H1 (cell line): ENCODE measurements around the gene AAGAB. TPM values are rescaled to one million over a fixed set of nuclear protein-coding genes. Genes with fewer than 3 reads are reported as not detected.

Source experiments
- CHD1 ChIP-seq: IDR thresholded peaks from 2 replicates; pipeline ENCODE4 v1.6.1; 2012; ENCODE audit warnings: low read depth, low read length, improper control_type of control experiment
- HDAC2 ChIP-seq, 2 experiments: fragments of 300-600 bp in 1 of 2; sonication (generic) in 1 of 2; IDR thresholded peaks; 2 replicates each; pipeline ENCODE4 v1.6.1; 2011 to 2012; ENCODE audit warnings: low read depth in 2 of 2, low read length in 2 of 2, mild to moderate bottlenecking in 2 of 2, moderate library complexity in 2 of 2, borderline replicate concordance in 1 of 2, inconsistent platforms in 1 of 2
- KDM1A ChIP-seq: fragments of 200-600, 300-600 bp; sonication (generic); IDR thresholded peaks from 2 replicates; pipeline ENCODE4 v1.7.1; 2016; ENCODE audit warnings: mild to moderate bottlenecking, low read length, borderline replicate concordance
- KDM4A ChIP-seq: IDR thresholded peaks from one replicate; pipeline ENCODE4 v1.7.1; 2012; ENCODE audit warnings: low read depth, mild to moderate bottlenecking, moderate library complexity, low read length, inconsistent platforms; ENCODE audit not compliant: severe bottlenecking
- SAP30 ChIP-seq: fragments of 300-600 bp; sonication (generic); IDR thresholded peaks from 2 replicates; pipeline ENCODE4 v1.7.1; 2012; ENCODE audit warnings: low read length, moderate library complexity, mild to moderate bottlenecking, inconsistent platforms; ENCODE audit not compliant: insufficient read depth, insufficient replicate concordance
- SP1 ChIP-seq: IDR thresholded peaks from 2 replicates; pipeline ENCODE4 v1.6.1; 2011; ENCODE audit warnings: low read depth, low read length
- SRF ChIP-seq: IDR thresholded peaks from 2 replicates; pipeline ENCODE4 v1.6.1; 2011; ENCODE audit warnings: mild to moderate bottlenecking, low read depth, low read length, moderate library complexity
- polyA plus RNA-seq, 7 experiments: library from polyadenylated mRNA; depleted of rRNA in 3 of 7; stranded (reverse) in 5 of 7; unstranded in 2 of 7; fragments of >200 nt in 5 of 7; fragments of 200-250 nt in 2 of 7; gene quantifications; 1 replicate in 5 of 7; 2 replicates in 1 of 7; 4 replicates in 1 of 7; pipeline versions ENCODE4 v1.2.1 to v1.2.3, GENCODE V29; 2011 to 2013; ENCODE audit warnings: missing spikeins in 2 of 7, mixed read lengths in 2 of 7
- total RNA-seq: library from RNA; stranded (reverse); fragmentation: NEBNext Ultra II Directional; extraction: Animal tissue kit (Norgen Biotek cat#: 25700); gene quantifications from 2 replicates; pipeline ENCODE4 v1.2.1, GENCODE V29; 2021
- TF ChIP-seq, protein P1 (sequence below): fragments of 300-600 bp; sonication (generic); IDR thresholded peaks from 2 replicates; pipeline ENCODE4 v1.7.1; 2012; ENCODE audit warnings: low read length, moderate library complexity, mild to moderate bottlenecking, inconsistent platforms; ENCODE audit not compliant: insufficient replicate concordance

AAGAB gene
- total and polyA plus RNA-seq, 2 of the 8 experiments (the other 6 are each of a cell fraction or from before 2014, with no cell fraction given): 20.1 to 45.9 TPM

DNA sequence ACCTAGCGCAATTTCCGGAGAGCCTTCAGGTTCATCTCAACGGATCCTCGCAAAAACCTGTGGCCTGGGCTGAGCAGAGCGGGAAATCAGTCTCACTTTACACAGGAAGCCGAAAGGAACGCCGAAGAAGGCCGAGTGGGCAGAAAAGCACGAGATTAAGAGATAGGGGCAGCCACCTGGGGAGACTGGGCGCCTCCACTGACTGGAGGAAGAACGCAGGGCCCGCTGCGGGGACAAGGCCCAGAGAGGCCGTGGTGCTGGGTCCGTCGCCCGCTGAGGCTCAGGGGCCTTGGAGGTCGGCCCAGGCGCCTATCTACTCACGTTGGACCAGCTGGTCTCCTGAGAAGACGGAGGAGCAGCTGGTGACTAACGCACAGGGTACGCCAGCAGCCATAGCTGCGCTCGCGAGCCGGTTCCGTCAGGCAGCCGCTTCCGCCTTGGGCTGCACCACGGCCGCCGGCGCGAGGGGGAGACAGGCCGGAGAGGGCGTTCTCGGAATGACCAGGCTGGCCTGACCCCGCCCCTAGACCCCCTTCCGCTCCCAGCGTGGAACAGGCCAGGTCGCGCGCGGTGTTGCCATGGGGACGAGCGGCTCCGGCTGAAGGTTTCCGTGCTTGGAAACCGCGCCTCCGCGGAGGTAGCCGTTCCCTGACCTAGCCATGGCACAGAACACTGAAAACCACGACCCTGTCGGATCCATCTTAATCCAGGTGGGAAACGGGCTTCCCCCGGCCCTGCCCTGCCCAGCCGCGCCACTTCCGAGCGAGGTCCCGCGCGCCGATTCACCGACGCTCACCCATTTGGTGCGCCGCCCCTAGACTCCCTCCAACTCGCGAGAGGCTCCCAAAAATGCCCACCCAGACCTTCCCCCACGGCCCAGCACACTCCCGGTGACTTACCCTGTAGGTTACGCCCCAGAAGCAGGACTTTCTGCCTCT is at the start of gene AAGAB, which contains the start of gene IQCH (continued):
- TF ChIP-seq, protein P1, sequence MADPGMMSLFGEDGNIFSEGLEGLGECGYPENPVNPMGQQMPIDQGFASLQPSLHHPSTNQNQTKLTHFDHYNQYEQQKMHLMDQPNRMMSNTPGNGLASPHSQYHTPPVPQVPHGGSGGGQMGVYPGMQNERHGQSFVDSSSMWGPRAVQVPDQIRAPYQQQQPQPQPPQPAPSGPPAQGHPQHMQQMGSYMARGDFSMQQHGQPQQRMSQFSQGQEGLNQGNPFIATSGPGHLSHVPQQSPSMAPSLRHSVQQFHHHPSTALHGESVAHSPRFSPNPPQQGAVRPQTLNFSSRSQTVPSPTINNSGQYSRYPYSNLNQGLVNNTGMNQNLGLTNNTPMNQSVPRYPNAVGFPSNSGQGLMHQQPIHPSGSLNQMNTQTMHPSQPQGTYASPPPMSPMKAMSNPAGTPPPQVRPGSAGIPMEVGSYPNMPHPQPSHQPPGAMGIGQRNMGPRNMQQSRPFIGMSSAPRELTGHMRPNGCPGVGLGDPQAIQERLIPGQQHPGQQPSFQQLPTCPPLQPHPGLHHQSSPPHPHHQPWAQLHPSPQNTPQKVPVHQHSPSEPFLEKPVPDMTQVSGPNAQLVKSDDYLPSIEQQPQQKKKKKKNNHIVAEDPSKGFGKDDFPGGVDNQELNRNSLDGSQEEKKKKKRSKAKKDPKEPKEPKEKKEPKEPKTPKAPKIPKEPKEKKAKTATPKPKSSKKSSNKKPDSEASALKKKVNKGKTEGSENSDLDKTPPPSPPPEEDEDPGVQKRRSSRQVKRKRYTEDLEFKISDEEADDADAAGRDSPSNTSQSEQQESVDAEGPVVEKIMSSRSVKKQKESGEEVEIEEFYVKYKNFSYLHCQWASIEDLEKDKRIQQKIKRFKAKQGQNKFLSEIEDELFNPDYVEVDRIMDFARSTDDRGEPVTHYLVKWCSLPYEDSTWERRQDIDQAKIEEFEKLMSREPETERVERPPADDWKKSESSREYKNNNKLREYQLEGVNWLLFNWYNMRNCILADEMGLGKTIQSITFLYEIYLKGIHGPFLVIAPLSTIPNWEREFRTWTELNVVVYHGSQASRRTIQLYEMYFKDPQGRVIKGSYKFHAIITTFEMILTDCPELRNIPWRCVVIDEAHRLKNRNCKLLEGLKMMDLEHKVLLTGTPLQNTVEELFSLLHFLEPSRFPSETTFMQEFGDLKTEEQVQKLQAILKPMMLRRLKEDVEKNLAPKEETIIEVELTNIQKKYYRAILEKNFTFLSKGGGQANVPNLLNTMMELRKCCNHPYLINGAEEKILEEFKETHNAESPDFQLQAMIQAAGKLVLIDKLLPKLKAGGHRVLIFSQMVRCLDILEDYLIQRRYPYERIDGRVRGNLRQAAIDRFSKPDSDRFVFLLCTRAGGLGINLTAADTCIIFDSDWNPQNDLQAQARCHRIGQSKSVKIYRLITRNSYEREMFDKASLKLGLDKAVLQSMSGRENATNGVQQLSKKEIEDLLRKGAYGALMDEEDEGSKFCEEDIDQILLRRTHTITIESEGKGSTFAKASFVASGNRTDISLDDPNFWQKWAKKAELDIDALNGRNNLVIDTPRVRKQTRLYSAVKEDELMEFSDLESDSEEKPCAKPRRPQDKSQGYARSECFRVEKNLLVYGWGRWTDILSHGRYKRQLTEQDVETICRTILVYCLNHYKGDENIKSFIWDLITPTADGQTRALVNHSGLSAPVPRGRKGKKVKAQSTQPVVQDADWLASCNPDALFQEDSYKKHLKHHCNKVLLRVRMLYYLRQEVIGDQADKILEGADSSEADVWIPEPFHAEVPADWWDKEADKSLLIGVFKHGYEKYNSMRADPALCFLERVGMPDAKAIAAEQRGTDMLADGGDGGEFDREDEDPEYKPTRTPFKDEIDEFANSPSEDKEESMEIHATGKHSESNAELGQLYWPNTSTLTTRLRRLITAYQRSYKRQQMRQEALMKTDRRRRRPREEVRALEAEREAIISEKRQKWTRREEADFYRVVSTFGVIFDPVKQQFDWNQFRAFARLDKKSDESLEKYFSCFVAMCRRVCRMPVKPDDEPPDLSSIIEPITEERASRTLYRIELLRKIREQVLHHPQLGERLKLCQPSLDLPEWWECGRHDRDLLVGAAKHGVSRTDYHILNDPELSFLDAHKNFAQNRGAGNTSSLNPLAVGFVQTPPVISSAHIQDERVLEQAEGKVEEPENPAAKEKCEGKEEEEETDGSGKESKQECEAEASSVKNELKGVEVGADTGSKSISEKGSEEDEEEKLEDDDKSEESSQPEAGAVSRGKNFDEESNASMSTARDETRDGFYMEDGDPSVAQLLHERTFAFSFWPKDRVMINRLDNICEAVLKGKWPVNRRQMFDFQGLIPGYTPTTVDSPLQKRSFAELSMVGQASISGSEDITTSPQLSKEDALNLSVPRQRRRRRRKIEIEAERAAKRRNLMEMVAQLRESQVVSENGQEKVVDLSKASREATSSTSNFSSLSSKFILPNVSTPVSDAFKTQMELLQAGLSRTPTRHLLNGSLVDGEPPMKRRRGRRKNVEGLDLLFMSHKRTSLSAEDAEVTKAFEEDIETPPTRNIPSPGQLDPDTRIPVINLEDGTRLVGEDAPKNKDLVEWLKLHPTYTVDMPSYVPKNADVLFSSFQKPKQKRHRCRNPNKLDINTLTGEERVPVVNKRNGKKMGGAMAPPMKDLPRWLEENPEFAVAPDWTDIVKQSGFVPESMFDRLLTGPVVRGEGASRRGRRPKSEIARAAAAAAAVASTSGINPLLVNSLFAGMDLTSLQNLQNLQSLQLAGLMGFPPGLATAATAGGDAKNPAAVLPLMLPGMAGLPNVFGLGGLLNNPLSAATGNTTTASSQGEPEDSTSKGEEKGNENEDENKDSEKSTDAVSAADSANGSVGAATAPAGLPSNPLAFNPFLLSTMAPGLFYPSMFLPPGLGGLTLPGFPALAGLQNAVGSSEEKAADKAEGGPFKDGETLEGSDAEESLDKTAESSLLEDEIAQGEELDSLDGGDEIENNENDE: no peak
- TF ChIP-seq KDM1A: no peak
- TF ChIP-seq KDM4A: peak; percentile 66
- peak; percentile 98 for TF ChIP-seq SP1
- TF ChIP-seq SAP30: peak; percentile 74
- TF ChIP-seq HDAC2 (IDR thresholded peaks at IDR 0.05; ENCODE audit: borderline replicate concordance in 1 of 2, low read depth in 2 of 2, low read length in 2 of 2): peak in 1 of 2 experiments; percentile 93; a peak in 1 of 4 replicates
- TF ChIP-seq CHD1: peak; percentile 100
- peak; percentile 47; the same call in 1 of the 2 replicates for TF ChIP-seq SRF
